ENCODE measurements around the gene APMAP. TPM values are rescaled to one million over a fixed set of nuclear protein-coding genes. Genes with fewer than 3 reads are reported as not detected.

APMAP gene
- total RNA-seq, 1 experiment from 2014 or later, result 82.7 TPM

GRCh38 chr20:24955045-24955444 lies 37.5 kb downstream of the APMAP start:
- no peaks in the 10 kb centered on the region; the same call in 1 of the 2 replicates for H3K27me3 ChIP-seq (ENCODE audit: insufficient read depth, low read length)
- no peaks in the 10 kb centered on the region for H3K79me2 ChIP-seq (ENCODE audit: insufficient read depth, low read length)
- no peak overlapping the region for H3K9ac ChIP-seq (ENCODE audit: low read length)
- no peaks in the 10 kb centered on the region for H3K4me1 ChIP-seq (ENCODE audit: control insufficient read depth in 1 of 2, insufficient read depth in 2 of 2, low read length in 2 of 2)
- H3K4me2 ChIP-seq (ENCODE audit: low read length), result no peak overlapping the region
- ChIA-PET POLR2A (no interaction called here), CTCF (no interaction called here), RAD21 (ENCODE audit: low non-redundant PET in 1 of 2, low total read pairs in 2 of 2, uncharacterized antibody in 2 of 2, unreplicated experiment in 2 of 2) (no interaction called here)
- no peaks in the 10 kb centered on the region for H3K9me3 ChIP-seq (ENCODE audit: control insufficient read depth in 1 of 2, insufficient read depth in 1 of 2, low read depth in 1 of 2, low read length in 2 of 2)
- TF ChIP-seq EZH2phosphoT487 (IDR thresholded peaks at IDR 0.05; ENCODE audit: borderline replicate concordance), result no peak
- no peak for TF ChIP-seq SP1 (IDR thresholded peaks at IDR 0.05; ENCODE audit: low read depth)
- TF ChIP-seq EZH2 (IDR thresholded peaks at IDR 0.05), result no peak
- TF ChIP-seq ZNF274 (IDR thresholded peaks at IDR 0.05; ENCODE audit: low read depth, low read length), result no peak
- TF ChIP-seq SRF (IDR thresholded peaks at IDR 0.05; ENCODE audit: low read depth), result no peak
- TF ChIP-seq REST (IDR thresholded peaks at IDR 0.05; ENCODE audit: low read depth), result no peak
- TF ChIP-seq EGR1 (IDR thresholded peaks at IDR 0.05; ENCODE audit: low read depth), result no peak
- TF ChIP-seq RAD21 (IDR thresholded peaks at IDR 0.05; ENCODE audit: low read depth), result no peak
- no peak for TF ChIP-seq ELF1 (IDR thresholded peaks at IDR 0.05; ENCODE audit: borderline replicate concordance, low read depth)
- TF ChIP-seq CEBPB (IDR thresholded peaks at IDR 0.05; ENCODE audit: low read depth), result no peak
- ATAC-seq, result no peak
- no peak for DNase-seq (ENCODE audit: low read depth, low spot score)
- no peak overlapping the region for H2AFZ ChIP-seq (ENCODE audit: low read depth, low read length, poor library complexity, severe bottlenecking)
- BruUV-seq (replicated peaks), result no TSS peak
- intact Hi-C loops (cut with micrococcal nuclease), result no loop called here
- H3K4me3 ChIP-seq (replicated peaks in 1 of 2; ENCODE audit: low read depth in 1 of 2, low read length in 2 of 2), result no peak overlapping the region
- H4K20me1 ChIP-seq (ENCODE audit: insufficient read depth), result no peaks in the 10 kb centered on the region
- H3K9me2 ChIP-seq (ENCODE audit: insufficient read depth), result no peaks in the 10 kb centered on the region
- H3K27ac ChIP-seq (ENCODE audit: low read depth, low read length), result no peak overlapping the region
- peaks cover 0 to 4% of the 10 kb centered on the region in 2 experiments; a peak in 1 of 4 replicates for H3K36me3 ChIP-seq (ENCODE audit: control insufficient read depth in 1 of 2, insufficient read depth in 2 of 2, low read length in 2 of 2)
